ENCODE data around the gene DNAI4.
"Not testable (repeated sequence)": the region's sequence is repeated elsewhere in the genome, so short reads cannot be mapped to it uniquely, and the experiment has no call there.

DNAI4 gene

GRCh38 chr1:66929691-66929998 is 5.0 kb upstream of the DNAI4 start:
- DNase-seq (ENCODE audit: low spot score): no peak

DNA sequence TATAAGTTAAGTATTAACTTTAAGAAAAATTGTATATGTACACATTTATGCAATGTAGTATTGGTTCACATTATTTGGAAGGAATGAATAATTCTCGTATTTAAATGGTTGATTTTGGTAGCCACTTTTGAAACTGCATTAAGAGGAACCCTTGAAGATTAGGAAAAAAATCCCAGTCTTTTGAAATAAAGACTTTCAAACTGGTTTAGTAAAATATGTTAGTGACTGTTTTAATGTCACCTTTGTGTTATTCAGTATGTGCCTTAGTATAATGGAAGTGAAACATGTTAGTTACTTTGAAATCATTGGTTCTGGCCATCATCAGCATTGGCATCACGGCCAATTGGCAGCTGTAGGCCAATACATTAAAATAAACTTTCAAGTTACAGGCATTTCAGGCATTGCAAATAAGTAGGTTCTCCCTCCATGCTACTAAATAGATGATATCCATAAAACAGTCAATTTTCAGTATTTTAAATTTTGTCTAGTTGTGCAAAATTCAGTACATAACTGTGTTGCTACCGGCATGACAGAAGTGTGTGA is 4.6 kb upstream of the DNAI4 start:
- DNase-seq (ENCODE audit: low spot score): no peak

- no peak for DNase-seq (ENCODE audit: low spot score)
Observed at GRCh38 chr1:66927528-66927927, 2.9 kb upstream of the DNAI4 start.

GRCh38 chr1:66925944-66926343 is 1.3 kb upstream of the DNAI4 start:
- DNase-seq (ENCODE audit: low spot score): no peak

GRCh38 chr1:66925558-66925910 is 878 bp upstream of the DNAI4 start:
- DNase-seq (ENCODE audit: low spot score): no peak

DNA sequence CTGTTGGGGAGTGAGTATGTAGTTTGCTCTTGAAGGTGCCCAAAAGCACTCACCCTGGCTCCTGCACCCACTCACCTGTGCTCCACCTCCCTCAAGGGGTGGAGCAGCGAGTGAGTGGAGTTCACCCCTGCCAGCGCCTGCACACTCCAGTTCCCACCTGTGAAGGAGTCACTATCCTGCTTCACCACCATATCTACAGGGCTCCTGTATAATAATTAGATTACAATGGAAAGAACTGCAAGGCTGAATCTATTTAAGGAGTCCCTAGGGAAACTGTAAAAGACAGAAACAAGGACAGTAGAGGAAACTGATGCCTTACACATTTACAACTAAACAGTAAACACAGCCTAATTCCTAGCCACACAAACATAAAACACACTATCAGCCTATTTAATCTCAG is 4.1 kb downstream of the DNAI4 start:
- no peak for DNase-seq (ENCODE audit: low spot score)

DNA sequence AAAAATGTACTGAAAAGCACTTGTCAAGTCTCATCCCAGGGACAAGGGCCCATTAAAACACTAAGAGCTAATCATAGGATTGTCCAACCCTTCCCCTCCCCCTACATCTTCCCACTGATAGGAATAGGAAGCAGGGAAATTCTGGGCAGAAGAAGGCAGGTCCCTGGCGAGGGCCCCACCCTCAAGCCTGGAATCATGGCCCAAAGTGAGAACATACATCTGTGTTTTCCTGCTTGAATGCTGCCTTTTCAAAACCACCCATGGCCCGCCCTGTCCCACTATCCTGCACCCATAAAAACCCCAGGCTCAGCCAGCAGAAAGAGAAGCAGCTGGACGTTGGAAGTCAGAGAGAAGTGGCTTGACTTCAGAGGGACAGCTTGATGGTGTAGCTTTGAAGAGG is 4.8 kb downstream of the DNAI4 start:
- no peak for DNase-seq (ENCODE audit: low spot score)

GRCh38 chr1:66919063-66919462 is 5.6 kb downstream of the DNAI4 start:
- no peak for DNase-seq (ENCODE audit: low spot score)

DNA sequence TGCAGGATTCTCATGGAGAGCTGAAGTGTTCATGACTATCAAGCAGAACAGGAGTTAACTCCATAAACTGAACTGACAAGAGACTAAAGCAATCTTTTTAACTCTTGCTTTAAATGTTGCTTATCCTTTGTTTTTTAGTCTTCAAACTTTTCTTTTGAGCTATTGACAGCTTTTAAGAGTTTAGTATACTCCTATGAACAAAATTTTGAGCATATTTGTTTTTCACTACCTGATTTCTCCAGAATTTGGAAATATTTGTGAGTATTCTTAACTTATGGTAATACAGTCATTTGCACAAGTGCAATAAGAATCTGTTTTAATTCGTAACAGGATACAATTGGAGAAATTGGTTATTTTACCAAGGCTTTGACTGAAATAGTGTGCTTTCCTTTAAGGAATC is 7.2 kb downstream of the DNAI4 start:
- no peak for DNase-seq (ENCODE audit: low spot score)

- no peak for DNase-seq (ENCODE audit: low spot score)
Observed at GRCh38 chr1:66916320-66916719, 8.3 kb downstream of the DNAI4 start.

DNA sequence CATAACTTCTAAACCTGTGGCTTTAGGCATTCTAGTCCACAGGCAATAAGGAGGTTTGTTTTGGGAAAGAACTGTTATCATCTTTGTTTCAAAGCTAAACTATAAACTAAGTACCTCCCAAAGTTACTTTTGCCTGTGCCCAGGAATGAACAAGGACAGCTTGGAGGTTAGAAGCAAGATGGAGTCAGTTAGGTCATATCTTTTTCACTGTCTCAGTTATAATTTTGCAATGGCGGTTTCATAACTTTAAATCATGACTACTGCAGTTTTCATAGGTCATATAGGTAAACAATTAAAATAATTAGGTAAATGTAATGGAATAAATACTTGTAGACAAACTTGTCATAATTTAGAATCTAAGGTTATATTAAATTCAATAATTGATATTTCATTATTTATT is 9.5 kb downstream of the DNAI4 start:
- not testable (repeated sequence) for DNase-seq (ENCODE audit: low spot score)

GRCh38 chr1:66893712-66894111 is 30.9 kb downstream of the DNAI4 start:
- no peak for DNase-seq (ENCODE audit: low spot score)

GRCh38 chr1:66890621-66891020 is 34.0 kb downstream of the DNAI4 start:
- DNase-seq (ENCODE audit: low spot score): no peak

GRCh38 chr1:66889030-66889429 is 35.6 kb downstream of the DNAI4 start:
- DNase-seq (ENCODE audit: low spot score): no peak

GRCh38 chr1:66876664-66877063 is 48.0 kb downstream of the DNAI4 start:
- DNase-seq (ENCODE audit: low spot score): no peak

DNA sequence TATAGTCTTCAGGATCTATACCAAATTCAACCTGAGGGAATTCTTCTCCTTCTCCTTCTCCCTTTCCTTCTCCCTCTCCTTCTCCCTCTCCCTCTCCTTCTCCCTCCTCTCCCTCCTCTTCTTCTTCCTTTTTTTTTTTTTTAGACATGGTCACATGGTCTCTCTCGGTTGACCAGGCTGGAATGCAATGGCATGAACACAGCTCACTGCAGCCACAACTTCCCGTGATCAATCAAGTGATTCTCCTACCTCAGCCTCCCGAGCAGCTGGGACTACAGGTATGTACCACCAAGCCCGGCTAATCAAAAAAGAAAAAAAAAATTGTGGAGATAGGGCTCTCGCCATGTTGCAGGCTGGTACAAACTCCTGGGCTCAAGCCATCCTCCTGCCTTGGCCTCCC is 51.5 kb downstream of the DNAI4 start:
- DNase-seq (ENCODE audit: low spot score): no peak

DNA sequence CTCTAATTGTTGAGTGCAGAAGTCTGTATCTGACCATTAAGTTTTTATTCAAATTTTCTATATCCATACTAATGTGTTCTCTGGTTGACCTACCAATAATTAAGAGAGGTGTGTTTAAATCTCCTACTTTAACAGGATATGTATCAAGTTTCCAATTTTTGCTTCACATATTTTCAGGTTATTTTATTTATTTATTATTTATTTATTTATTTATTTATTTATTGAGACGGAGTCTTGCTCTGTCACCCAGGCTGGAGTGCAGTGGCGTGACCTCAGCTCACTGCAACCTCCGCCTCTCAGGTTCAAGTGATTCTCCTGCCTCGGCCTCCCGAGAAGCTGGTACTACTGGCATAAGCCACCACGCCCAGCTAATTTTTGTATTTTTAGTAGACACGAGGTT is 52.6 kb downstream of the DNAI4 start:
- not testable (repeated sequence) for DNase-seq (ENCODE audit: low spot score)

GRCh38 chr1:66867501-66867900 is 57.2 kb downstream of the DNAI4 start:
- no peak for DNase-seq (ENCODE audit: low spot score)

DNA sequence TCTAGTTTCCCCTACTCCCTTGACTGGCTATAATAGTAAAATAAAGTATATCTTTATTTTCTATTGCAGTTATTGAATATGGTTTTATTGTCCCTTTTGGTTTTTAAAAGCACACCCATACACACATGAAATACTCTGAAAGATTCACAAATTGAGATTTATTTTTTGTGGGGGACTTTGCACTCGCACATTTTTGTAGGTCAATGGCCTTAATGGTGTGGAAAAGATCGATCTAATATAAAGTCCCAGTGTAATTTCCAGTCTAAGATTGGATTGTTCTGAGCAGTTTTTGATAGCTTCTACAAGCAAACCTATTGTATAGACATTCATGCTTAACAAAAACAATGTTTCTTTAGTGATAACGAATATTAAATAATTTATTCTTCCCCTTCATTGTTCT is 64.1 kb downstream of the DNAI4 start:
- no peak for DNase-seq (ENCODE audit: low spot score)

DNA sequence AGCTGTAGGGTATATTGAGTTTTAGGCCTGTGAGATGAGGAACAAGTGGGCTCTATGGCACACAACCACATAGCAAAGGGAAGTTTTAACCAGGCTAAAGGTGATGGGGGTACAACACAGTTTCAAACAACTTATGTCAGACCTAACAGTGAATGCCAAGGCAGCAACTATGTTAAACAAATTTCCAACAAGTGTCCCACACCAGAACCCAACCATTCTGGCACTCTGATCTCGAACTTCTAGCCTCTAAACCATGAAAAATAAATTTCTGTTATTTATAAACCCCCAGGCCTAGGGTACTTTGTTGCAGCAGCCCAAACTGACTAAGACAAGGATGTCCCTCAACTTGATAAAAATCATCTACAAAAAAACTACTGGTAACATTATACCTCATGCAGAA is 71.3 kb downstream of the DNAI4 start:
- no peak for DNase-seq (ENCODE audit: low spot score)

- no peak for DNase-seq (ENCODE audit: low spot score)
Observed at GRCh38 chr1:66852870-66853269, 71.8 kb downstream of the DNAI4 start.

GRCh38 chr1:66850989-66851388 is 73.7 kb downstream of the DNAI4 start:
- no peak for DNase-seq (ENCODE audit: low spot score)

- DNase-seq (ENCODE audit: low spot score): peak; percentile 15
Observed at GRCh38 chr1:66848193-66848592, 76.5 kb downstream of the DNAI4 start.

GRCh38 chr1:66840929-66841328 is 83.7 kb downstream of the DNAI4 start:
- DNase-seq (ENCODE audit: low spot score): no peak

DNA sequence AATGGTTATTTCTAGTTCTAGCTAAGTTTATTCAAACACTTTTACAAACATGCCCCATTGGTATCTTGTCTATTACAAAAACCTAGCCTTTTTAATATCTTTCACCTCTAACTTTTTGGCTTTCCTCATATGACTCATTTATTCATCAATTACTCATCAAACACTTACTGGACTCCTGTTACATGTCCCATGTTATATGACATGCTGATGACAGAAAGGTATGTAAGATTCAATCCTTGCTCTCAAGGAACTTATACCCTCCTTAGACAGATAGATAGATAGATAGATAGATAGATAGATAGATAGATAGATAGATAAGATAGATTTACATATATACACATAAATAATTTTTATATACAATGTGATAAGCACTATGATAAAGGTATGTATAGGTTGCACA is 89.7 kb downstream of the DNAI4 start:
- DNase-seq (ENCODE audit: low spot score): no peak

All from D341Med (cell line).